Peyer's patch (tissue), 4 donors: ENCODE data around the gene LRP3. TPM values are rescaled to one million over a fixed set of nuclear protein-coding genes. Genes with fewer than 3 reads are reported as not detected.

ENCODE experiments used
- DNase-seq, 3 donors: peaks; one replicate each; pipeline ENCODE4 v3.0.0-alpha.2; 2017 to 2019
- H3K27ac ChIP-seq, 4 donors: fragments of 200-600 bp; sonication (generic); one replicate each; pipeline ENCODE4 v1.5.1; 2016 to 2019
- H3K27me3 ChIP-seq, 2 donors: fragments of 200-600 bp; sonication (generic); one replicate each; pipeline ENCODE4 v1.5.1; 2019
- H3K36me3 ChIP-seq, 3 donors: fragments of 200-600 bp; sonication (generic); one replicate each; pipeline ENCODE4 v1.5.1; 2016 to 2019
- H3K4me1 ChIP-seq, 4 donors: fragments of 200-600 bp; sonication (generic); one replicate each; pipeline ENCODE4 v1.5.1; 2016 to 2019
- H3K4me3 ChIP-seq, 4 donors: fragments of 200-600 bp; sonication (generic); 1 replicate in 3 of 4; 2 replicates in 1 of 4; pipeline ENCODE4 v1.5.1; 2016 to 2019; ENCODE audit warnings: mild to moderate bottlenecking in 1 of 4
- H3K9me3 ChIP-seq, 4 donors: fragments of 200-600 bp; sonication (generic); one replicate each; pipeline ENCODE4 v1.5.1; 2016 to 2019; ENCODE audit warnings: mild to moderate bottlenecking in 1 of 4
- CTCF ChIP-seq, 6 experiments: fragments of 450-650 bp in 4 of 6; fragments of 200-600 bp in 2 of 6; sonication (generic) in 1 of 6; IDR thresholded peaks; one replicate each; pipeline ENCODE4 v1.5.1; 2017 to 2019; ENCODE audit warnings: antibody characterized with exemption in 6 of 6, mild to moderate bottlenecking in 3 of 6, moderate library complexity in 1 of 6
- POLR2A ChIP-seq, 2 donors: fragments of 450-650 bp; IDR thresholded peaks; one replicate each; pipeline ENCODE4 v1.5.1; 2017; ENCODE audit warnings: antibody characterized with exemption in 2 of 2, mild to moderate bottlenecking in 2 of 2, moderate library complexity in 2 of 2
- total RNA-seq, 4 donors: library from RNA; depleted of rRNA; stranded (reverse); fragments of >200 nt; gene quantifications; one replicate each; pipeline ENCODE4 v1.1.0, GENCODE V29; 2016

The LRP3 gene
- total RNA-seq, 4 donors from 2014 or later = 6.7 to 25.6 (median 7.8) TPM

- Histone ChIP-seq H3K4me3 (no peak overlapping the region), H3K9me3 (no peaks in the 10 kb centered on the region), H3K27ac (no peak overlapping the region), H3K36me3 (no peaks in the 10 kb centered on the region), H3K4me1 (no peaks in the 10 kb centered on the region), H3K27me3 (no peaks in the 10 kb centered on the region)
- DNase-seq = no peak
- TF ChIP-seq POLR2A (IDR thresholded peaks at IDR 0.05) (no peak), CTCF (IDR thresholded peaks at IDR 0.05) (no peak)
Measured at GRCh38 chr19:33252971-33253370, 58.8 kb downstream of the LRP3 start.

- H3K4me1 ChIP-seq = no peaks in the 10 kb centered on the region
- H3K36me3 ChIP-seq = no peaks in the 10 kb centered on the region
- H3K4me3 ChIP-seq = no peak overlapping the region
- TF ChIP-seq CTCF (IDR thresholded peaks at IDR 0.05) (no peak), POLR2A (IDR thresholded peaks at IDR 0.05) (no peak)
- H3K27ac ChIP-seq = no peak overlapping the region
- H3K9me3 ChIP-seq = no peaks in the 10 kb centered on the region
- DNase-seq = no peak
- H3K27me3 ChIP-seq = no peaks in the 10 kb centered on the region
Measured at GRCh38 chr19:33254245-33254824, 60.2 kb downstream of the LRP3 start.

- H3K27me3 ChIP-seq = no peaks in the 10 kb centered on the region
- TF ChIP-seq CTCF (IDR thresholded peaks at IDR 0.05) (no peak), POLR2A (IDR thresholded peaks at IDR 0.05) (no peak)
- H3K4me3 ChIP-seq = no peak overlapping the region
- no peaks in the 10 kb centered on the region for H3K36me3 ChIP-seq
- no peaks in the 10 kb centered on the region for H3K9me3 ChIP-seq
- no peaks in the 10 kb centered on the region for H3K4me1 ChIP-seq
- H3K27ac ChIP-seq = no peak overlapping the region
- DNase-seq = no peak
Measured at GRCh38 chr19:33255781-33256180, 61.7 kb downstream of the LRP3 start.

- no peak for TF ChIP-seq POLR2A (IDR thresholded peaks at IDR 0.05)
- no peak for TF ChIP-seq CTCF (IDR thresholded peaks at IDR 0.05)
- Histone ChIP-seq H3K27ac (no peak overlapping the region), H3K4me1 (no peaks in the 10 kb centered on the region), H3K27me3 (no peaks in the 10 kb centered on the region), H3K4me3 (no peak overlapping the region), H3K36me3 (no peaks in the 10 kb centered on the region), H3K9me3 (no peaks in the 10 kb centered on the region)
- DNase-seq = no peak
Measured at GRCh38 chr19:33256261-33256660, 62.1 kb downstream of the LRP3 start.

GRCh38 chr19:33257828-33258227 is 63.7 kb downstream of the LRP3 start:
- Histone ChIP-seq H3K4me3 (no peak overlapping the region), H3K9me3 (no peaks in the 10 kb centered on the region), H3K36me3 (no peaks in the 10 kb centered on the region), H3K4me1 (no peaks in the 10 kb centered on the region), H3K27ac (no peak overlapping the region), H3K27me3 (no peaks in the 10 kb centered on the region)
- TF ChIP-seq POLR2A (IDR thresholded peaks at IDR 0.05) (no peak), CTCF (IDR thresholded peaks at IDR 0.05) (no peak)
- DNase-seq = no peak

Other genes with a start within 250 kb of the LRP3 start
- 10 to 100 TPM in 3 of 4 donors, 1 to 10 TPM in 1; 8.8 to 19.8 (median 14.0) TPM for gene CEP89, start 222.4 kb upstream of the LRP3 start, total RNA-seq
- gene FAAP24, start 222.1 kb upstream of the LRP3 start, total RNA-seq = 1 to 10 TPM in 3 of 4 donors, not detected in 1; 1.3 to 5.6 (median 3.6) TPM
- 10 to 100 TPM; 46.2 to 75.6 (median 61.9) TPM for gene RHPN2, start 129.4 kb upstream of the LRP3 start, total RNA-seq
- 10 to 100 TPM; 10.2 to 28.9 (median 19.5) TPM for gene GPATCH1, start 113.1 kb upstream of the LRP3 start, total RNA-seq
- gene WDR88, start 62.2 kb upstream of the LRP3 start, total RNA-seq = not detected
- not detected for gene SLC7A10, start 31.5 kb downstream of the LRP3 start, total RNA-seq
- 100 to 1,000 TPM in 1 of 4 donors, 10 to 100 TPM in 3; 36.3 to 160 (median 89.2) TPM for gene CEBPA, start 108.2 kb downstream of the LRP3 start, total RNA-seq
- 10 to 100 TPM; 33.0 to 75.5 (median 50.5) TPM for gene CEBPG, start 179.4 kb downstream of the LRP3 start, total RNA-seq